GM18858 (cell line): ENCODE measurements around the gene FAM72A.
"Not testable (repeated sequence)": the region's sequence is repeated elsewhere in the genome, so short reads cannot be mapped to it uniquely, and the experiment has no call there.

ENCODE experiments used
- ATAC-seq: cut with Tn5 transposase; IDR thresholded peaks from one replicate; pipeline ENCODE4 v1.9.1; 2021; ENCODE audit not compliant: unreplicated experiment

The FAM72A gene

DNA sequence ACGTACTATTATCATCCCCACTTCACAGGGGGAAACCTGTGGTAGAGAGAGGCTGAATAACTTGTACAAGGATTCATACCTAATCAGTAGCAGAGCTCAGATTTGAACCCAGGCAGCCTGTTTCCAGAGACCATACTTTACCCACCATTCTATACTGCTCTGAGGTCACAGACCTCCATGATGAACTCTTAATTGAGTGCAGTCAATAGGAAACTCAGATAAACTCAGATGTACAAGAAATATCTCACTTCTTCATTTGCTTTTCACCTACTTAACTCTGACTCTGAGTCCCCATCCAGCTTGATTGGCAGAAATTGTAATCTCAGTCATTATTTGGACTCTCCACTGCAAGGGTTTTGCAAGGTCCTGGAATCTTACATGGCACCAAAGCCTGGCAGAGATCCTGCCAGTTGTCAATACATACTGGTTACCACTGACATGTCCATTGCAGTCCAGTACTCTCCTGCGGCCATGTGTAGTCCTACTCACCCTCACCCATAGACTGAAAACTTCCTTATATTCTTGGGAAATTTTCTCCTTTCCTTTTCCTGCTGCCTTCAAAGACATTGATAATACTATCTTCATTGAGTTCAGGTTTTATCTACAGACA, 29.4 kb downstream of the FAM72A start:
- ATAC-seq, result not testable (repeated sequence)

DNA sequence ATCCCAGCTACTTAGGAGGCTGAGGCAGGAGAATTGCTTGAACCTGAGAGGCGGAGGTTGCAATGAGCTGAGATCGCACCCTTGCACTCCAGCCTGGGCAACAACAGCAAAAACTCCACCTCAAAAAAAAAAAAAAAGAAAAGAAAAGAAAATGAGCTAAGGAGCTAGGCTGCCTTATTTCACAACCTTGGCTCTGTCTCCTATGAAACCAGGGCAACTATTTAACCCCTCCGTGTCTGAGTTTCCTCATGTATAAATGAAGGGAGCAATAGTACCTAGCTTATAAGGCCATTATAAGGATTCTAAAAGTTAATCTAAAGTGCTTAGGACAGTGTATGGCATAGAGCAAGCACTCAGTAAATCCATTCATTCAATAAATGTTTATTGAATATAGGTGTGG, 32.8 kb downstream of the FAM72A start:
- not testable (repeated sequence) for ATAC-seq

DNA sequence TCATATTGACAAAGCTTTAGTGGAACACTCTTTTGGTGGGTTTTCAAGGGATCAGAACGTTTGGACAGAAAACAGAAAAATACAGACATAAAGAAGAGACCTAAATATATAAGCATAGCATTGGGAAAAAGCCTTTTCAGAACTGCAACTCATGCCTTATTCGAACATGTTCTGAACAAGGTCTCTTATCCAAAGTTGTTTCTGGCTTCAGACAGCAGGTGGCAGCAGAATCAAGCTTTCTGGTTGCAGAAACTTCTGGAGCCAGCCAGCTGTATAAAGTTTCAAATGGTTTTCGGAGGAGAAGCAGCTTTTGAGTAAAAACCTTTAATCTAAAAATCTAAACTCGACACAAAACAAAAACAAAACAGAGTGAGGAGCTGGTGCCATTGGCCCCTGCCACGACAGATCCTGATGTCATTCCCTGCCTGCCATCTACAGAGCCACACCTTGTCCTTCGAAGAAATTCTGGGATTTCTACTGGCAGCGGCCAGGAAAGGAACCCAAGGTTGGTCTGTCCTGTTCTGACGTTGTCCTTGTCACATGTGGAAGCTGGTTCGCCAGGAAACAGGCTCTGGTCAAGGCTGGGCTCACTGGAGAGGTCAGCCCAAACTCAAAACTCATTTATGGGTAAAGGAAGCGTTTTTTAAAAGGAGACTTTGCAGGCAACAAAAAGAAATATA, 35.1 kb downstream of the FAM72A start:
- not testable (repeated sequence) for ATAC-seq

DNA sequence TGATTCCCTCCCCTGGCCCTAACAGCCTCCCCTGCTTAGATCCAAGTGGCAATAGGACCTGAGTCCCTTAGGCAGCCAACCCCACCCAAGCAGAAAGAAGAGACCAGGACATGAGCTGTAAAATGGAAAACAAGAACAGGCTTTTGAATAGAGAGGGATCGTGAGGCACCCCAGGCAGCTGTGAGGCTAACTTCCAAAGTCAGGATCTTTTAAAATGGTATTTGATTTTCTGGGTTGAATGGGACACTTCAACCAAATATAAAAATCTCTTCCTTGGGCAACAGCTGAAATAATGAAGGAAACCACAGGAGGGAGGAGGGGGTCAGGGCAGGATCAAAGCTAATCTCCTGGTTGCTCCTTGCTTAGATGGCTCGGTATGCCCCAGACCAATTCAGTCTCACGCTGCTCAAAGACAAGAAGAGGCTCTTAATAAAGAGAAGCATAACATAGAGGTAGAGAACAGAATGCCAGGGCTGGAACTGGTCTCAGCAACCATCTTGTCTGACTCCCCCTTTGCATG, 56.8 kb downstream of the FAM72A start:
- ATAC-seq, result no peak

DNA sequence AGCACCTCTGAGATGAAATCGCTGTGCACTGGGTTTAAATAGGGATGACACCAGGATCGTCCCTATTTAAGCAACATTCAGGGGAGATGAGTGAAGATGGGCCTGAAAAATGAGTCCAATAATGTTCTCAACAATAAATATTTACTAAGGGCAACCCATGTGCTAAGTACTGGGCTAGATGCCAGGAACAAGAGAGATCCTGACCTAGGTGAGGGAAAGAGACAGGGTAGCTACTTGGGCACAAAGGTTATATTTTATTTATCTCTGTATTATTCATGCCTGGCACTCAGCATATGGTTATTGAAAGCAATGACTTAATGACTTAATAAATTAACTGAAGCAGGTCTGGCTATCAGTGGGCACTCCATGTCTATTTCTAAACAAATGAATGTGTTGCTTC, 58.0 kb downstream of the FAM72A start:
- no peak for ATAC-seq

DNA sequence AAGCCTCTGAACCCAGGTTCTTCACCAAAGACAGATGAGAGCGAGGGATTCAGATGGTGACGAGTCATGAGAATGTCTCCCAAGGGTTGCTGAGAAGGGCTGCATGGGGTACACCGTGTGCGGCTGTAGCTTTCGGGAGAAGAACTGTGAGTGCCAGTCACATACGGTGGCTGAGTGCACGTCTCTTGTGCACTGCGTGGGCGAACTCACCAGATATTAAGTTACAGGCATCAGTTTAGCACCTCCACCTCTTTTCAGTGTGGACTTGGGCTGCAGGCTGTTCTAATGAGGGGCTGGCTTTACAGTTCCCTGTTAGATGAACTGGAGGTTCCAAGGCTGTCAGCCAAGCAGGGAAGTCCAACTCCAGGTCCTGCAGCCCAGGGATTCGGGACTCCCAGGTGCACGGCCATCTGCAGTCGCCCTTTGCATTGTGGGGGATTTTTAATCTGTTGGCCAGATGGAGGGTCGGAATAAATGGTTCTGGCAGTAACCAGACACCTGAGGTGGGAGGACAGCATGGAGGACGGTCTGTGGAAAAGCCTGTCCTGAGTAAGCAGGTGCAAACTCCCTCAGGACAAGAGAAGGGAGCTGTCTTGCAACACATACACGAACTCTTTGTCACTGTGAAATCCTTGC, 59.0 kb downstream of the FAM72A start:
- ATAC-seq, result no peak

DNA sequence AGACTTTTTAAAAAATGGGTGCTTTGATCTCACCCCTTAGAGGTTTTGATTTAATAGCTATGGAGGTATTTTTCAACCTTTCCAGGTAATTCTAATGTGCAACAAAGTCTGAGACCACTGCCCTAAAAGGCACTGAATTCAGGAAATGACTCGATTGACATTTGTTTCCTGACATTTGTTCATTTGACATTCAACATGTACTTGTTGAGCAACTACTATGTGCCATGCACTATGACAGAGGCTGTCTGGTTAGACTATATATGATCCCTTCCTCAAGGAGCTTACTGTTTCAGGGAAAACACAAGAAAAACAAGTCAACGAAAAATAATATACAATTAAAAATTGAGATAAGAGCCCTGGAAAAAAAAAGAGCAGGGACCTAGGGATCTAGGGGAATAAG, 59.9 kb downstream of the FAM72A start:
- ATAC-seq, result no peak

DNA sequence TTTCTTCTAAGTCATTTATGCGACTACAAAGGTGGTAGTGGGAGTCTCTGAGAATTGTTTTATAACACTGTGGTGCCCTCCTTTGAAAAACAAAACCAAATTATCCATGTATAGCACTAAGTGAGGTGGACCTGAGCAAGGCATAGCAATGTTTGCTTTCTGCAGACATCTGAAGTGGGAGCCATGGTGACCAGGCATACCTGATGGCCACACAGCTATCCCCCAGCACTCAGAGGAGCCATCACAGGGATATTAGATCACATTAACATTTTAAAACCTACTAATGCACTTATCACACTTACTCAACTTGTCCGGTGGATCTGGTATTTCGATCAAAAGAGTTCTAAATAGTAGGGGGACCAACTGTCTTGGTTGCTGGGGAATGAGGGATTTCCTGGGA, 60.6 kb downstream of the FAM72A start:
- ATAC-seq, result no peak

DNA sequence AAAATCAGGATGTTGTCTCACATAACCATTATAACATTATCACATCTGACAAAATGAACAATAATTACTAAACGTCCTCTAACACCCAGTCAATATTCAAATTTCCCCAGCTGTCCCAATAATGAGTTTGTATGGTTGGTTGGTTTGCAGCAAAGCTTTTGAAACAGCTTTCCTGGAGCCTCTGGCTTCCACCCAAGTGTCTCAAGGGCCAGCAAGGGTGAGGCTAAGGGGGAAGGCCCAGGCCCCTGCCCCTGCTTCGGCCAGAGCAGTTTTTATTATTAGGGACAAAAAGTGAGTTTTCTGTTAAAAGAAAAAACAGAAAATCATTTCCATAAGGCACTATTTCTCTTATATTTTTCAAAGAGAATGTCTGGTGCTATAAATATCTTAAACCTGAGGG, 66.4 kb downstream of the FAM72A start:
- ATAC-seq, result no peak
